K562 (cell line): ENCODE data around the gene ATAD2B. TPM values are rescaled to one million over a fixed set of nuclear protein-coding genes. Genes with fewer than 3 reads are reported as not detected.

Experiments used
- ATAC-seq: fragments of 200-7000 bp; cut with Tn5 transposase; 3 replicates; pipeline ENCODE4 v1.9.1; 2020; ENCODE audit warnings: moderate library complexity
- BruUV-seq: library from RNA; stranded (reverse); fragments of 400-500 nt; replicated peaks from 2 replicates; lab custom pipeline; 2021; lab: Mats Ljungman, UMichigan
- CTCF ChIA-PET: fragments of 300-600 bp; formaldehyde crosslinking; extraction: SDS; loops from one replicate; lab custom pipeline; 2021; ENCODE audit warnings: low intra/inter-chr PET ratio; lab: Yijun Ruan, JAX
- POLR2A ChIA-PET: fragments of 300-600, 350-650 bp; sonication (Branson Sonifier 250); formaldehyde crosslinking; extraction: SDS; loops from one replicate; lab custom pipeline; 2021; ENCODE audit warnings: antibody characterized with exemption, inconsistent platforms; lab: Yijun Ruan, JAX
- DNase-seq, 4 experiments: peaks; one replicate each; pipeline versions ENCODE4 v3.0.0 to v3.0.0-alpha.2; 2011 to 2018; ENCODE audit warnings: low spot score in 3 of 4, mixed read lengths in 3 of 4; ENCODE audit errors: extremely low read depth in 1 of 4
- FAIRE-seq: peaks from 2 replicates; lab custom pipeline; 2011; peaks lifted over from hg19 to GRCh38; lab: Jason Lieb, UNC
- H2AFZ ChIP-seq: 2 replicates; pipeline ENCODE4 v1.6.0; 2011; ENCODE audit warnings: low read depth, low read length, control low read depth, inconsistent platforms
- H3K27ac ChIP-seq: fragments of 200-600 bp; 3 replicates; pipeline ENCODE4 v1.8.0; 2011; ENCODE audit warnings: low read depth, mild to moderate bottlenecking, control low read depth, inconsistent platforms, low read length, moderate library complexity, mixed read lengths; ENCODE audit errors: extremely low read depth
- H3K27me3 ChIP-seq, 2 experiments: fragments of 300-600 bp in 1 of 2; 2 replicates in 1 of 2; 3 replicates in 1 of 2; pipeline versions ENCODE4 v1.6.0 to v1.8.0; 2011; ENCODE audit warnings: inconsistent platforms in 2 of 2, low read length in 2 of 2, mild to moderate bottlenecking in 1 of 2, mixed read lengths in 1 of 2, moderate library complexity in 1 of 2; ENCODE audit not compliant: control insufficient read depth in 2 of 2, insufficient read depth in 2 of 2
- H3K36me3 ChIP-seq: fragments of 300-600 bp; 3 replicates; pipeline ENCODE4 v1.8.0; 2011; ENCODE audit warnings: mild to moderate bottlenecking, low read length, inconsistent platforms; ENCODE audit not compliant: control insufficient read depth, insufficient read depth
- H3K4me1 ChIP-seq, 2 experiments: fragments of 200-600 bp in 1 of 2; replicated peaks in 1 of 2; 2 replicates in 1 of 2; 3 replicates in 1 of 2; pipeline versions ENCODE4 v1.5.1 to v1.8.0; 2011; ENCODE audit warnings: inconsistent platforms in 2 of 2, low read length in 2 of 2, mild to moderate bottlenecking in 1 of 2, mixed read lengths in 1 of 2, moderate library complexity in 1 of 2; ENCODE audit not compliant: control insufficient read depth in 2 of 2, insufficient read depth in 2 of 2
- H3K4me2 ChIP-seq: 2 replicates; pipeline ENCODE4 v1.6.1; 2011; ENCODE audit warnings: low read length, control low read depth, inconsistent platforms, mixed read lengths; ENCODE audit not compliant: insufficient read depth
- H3K4me3 ChIP-seq: fragments of 200-600 bp; sonication (generic), shearing (Covaris generic); 2 replicates; pipeline ENCODE4 v1.5.1; 2016; ENCODE audit warnings: control low read depth, inconsistent platforms
- H3K79me2 ChIP-seq: fragments of 200-600 bp; 3 replicates; pipeline ENCODE4 v1.8.0; 2011; ENCODE audit warnings: low read length, inconsistent platforms; ENCODE audit not compliant: control insufficient read depth, insufficient read depth
- H3K9ac ChIP-seq, 2 experiments: 2 replicates each; pipeline versions ENCODE4 v1.6.0 to v1.6.1; 2011; ENCODE audit warnings: low read depth in 2 of 2, low read length in 2 of 2, control low read depth in 1 of 2, inconsistent platforms in 1 of 2, mild to moderate bottlenecking in 1 of 2, mixed read lengths in 1 of 2; ENCODE audit not compliant: insufficient read depth in 1 of 2
- H3K9me1 ChIP-seq: one replicate; pipeline ENCODE4 v1.6.0; 2011; ENCODE audit warnings: inconsistent platforms, mild to moderate bottlenecking, low read length, moderate library complexity; ENCODE audit not compliant: control insufficient read depth, insufficient read depth
- H3K9me3 ChIP-seq: replicated peaks from 2 replicates; pipeline ENCODE4 v1.5.1; 2011; ENCODE audit warnings: low read depth, low read length, inconsistent platforms; ENCODE audit not compliant: control insufficient read depth, insufficient read depth
- H4K20me1 ChIP-seq: replicated peaks from 2 replicates; pipeline ENCODE4 v1.6.1; 2011; ENCODE audit warnings: low read length, inconsistent platforms, mixed read lengths; ENCODE audit not compliant: control insufficient read depth, insufficient read depth
- CC2D1A ChIP-seq: fragments of 450-650 bp; IDR thresholded peaks from 2 replicates; pipeline ENCODE4 v1.6.1; 2017; ENCODE audit warnings: mild to moderate bottlenecking
- CHD1 ChIP-seq: fragments of 200-600 bp; sonication (generic); IDR thresholded peaks from one replicate; pipeline ENCODE4 v1.6.1; 2012; ENCODE audit warnings: mild to moderate bottlenecking, moderate library complexity, low read length, inconsistent platforms
- CHD7 ChIP-seq: fragments of 200-600 bp; sonication (generic); IDR thresholded peaks from one replicate; pipeline ENCODE4 v1.6.1; 2012; ENCODE audit warnings: mild to moderate bottlenecking, low read depth, low read length, inconsistent platforms
- MEIS2 ChIP-seq: fragments of 450-650 bp; IDR thresholded peaks from 2 replicates; pipeline ENCODE4 v1.6.1; 2014; ENCODE audit warnings: mild to moderate bottlenecking; ENCODE audit not compliant: partially characterized antibody
- PHF8 ChIP-seq: fragments of 200-600 bp; sonication (generic); IDR thresholded peaks from 2 replicates; pipeline ENCODE4 v1.6.1; 2012; ENCODE audit warnings: mixed run types, mild to moderate bottlenecking, inconsistent platforms, low read length, moderate library complexity, borderline replicate concordance
- TAL1 ChIP-seq: fragments of 450-650 bp; IDR thresholded peaks from 2 replicates; pipeline ENCODE4 v1.6.1; 2016; ENCODE audit warnings: mild to moderate bottlenecking
- YBX1 ChIP-seq: fragments of 450-650 bp; IDR thresholded peaks from 2 replicates; pipeline ENCODE4 v1.7.1; 2016; ENCODE audit warnings: mild to moderate bottlenecking
- ZBTB1 ChIP-seq: sonication (generic); formaldehyde crosslinking; IDR thresholded peaks from 2 replicates; pipeline ENCODE4 v1.8.1; 2023; ENCODE audit warnings: missing genetic modification reagents, low read depth, mild to moderate bottlenecking, borderline replicate concordance
- ZBTB34 ChIP-seq: fragments of 250-450 bp; sonication (Bioruptor Pico); IDR thresholded peaks from 2 replicates; pipeline ENCODE4 v1.8.0; 2021; ENCODE audit warnings: mild to moderate bottlenecking, moderate library complexity
- ZNF347 ChIP-seq: fragments of 450-650 bp; formaldehyde crosslinking; IDR thresholded peaks from 2 replicates; pipeline ENCODE4 v1.4.0; 2020; ENCODE audit warnings: low read depth, mild to moderate bottlenecking, moderate library complexity
- ZNF699 ChIP-seq: fragments of 250-450 bp; sonication (Bioruptor Pico); IDR thresholded peaks from 2 replicates; pipeline ENCODE4 v1.8.0; 2021; ENCODE audit warnings: mild to moderate bottlenecking, moderate library complexity; ENCODE audit not compliant: insufficient replicate concordance
- WGBS: fragments of 100-300 bp; shearing (Covaris generic); methylation state at CpG from one replicate; pipeline ENCODE4 v1.1.6; 2016; ENCODE audit warnings: low coverage, mixed read lengths; ENCODE audit not compliant: insufficient coverage; ENCODE audit errors: missing lambda C conversion rate; 5-methylcytosine and 5-hydroxymethylcytosine counted together
- in situ Hi-C: fragments of 300-500 bp; cut with MboI; formaldehyde crosslinking; loops from 4 replicates; pipeline ENCODE4 v1.15.0; 2018; ENCODE audit warnings: inconsistent platforms, mixed read lengths
- intact Hi-C: fragments of 100-400 bp; cut with micrococcal nuclease; formaldehyde crosslinking; loops from 2 replicates; pipeline ENCODE4 v1.14.2; 2022
- polyA plus RNA-seq, 8 experiments: library from polyadenylated mRNA; depleted of rRNA in 4 of 8; stranded (reverse) in 5 of 8; unstranded in 3 of 8; fragments of >200 nt; fragmentation: Nextera tagmentation in 2 of 8; fragmentation: Illumina TruSeq in 1 of 8; extraction: Ambion mirVana in 2 of 8; extraction: Trizol in 1 of 8; gene quantifications; 2 replicates each; pipeline versions ENCODE4 v1.2.1 to v1.2.3, GENCODE V29; 2011 to 2014; ENCODE audit warnings: inconsistent platforms in 1 of 8, missing spikeins in 1 of 8
- total RNA-seq, 7 experiments: library from RNA; depleted of rRNA in 6 of 7; stranded (reverse); fragments of >200 nt in 6 of 7; fragmentation: Illumina TruSeq in 2 of 7; extraction: Trizol in 2 of 7; gene quantifications; 2 replicates each; pipeline versions ENCODE4 v1.2.1 to v1.2.3, GENCODE V29; 2011 to 2021; ENCODE audit warnings: low replicate concordance in 1 of 7

The ATAD2B gene
- total and polyA plus RNA-seq, 9 of the 15 experiments (the other 6 are each of a cell fraction or from before 2014, with no cell fraction given): 3.2 to 21.6 (median 11.4) TPM

GRCh38 chr2:23814963-23815362, 112.0 kb downstream of the ATAD2B start:
- in situ Hi-C loops (no loop called here), intact Hi-C loops (no loop called here)
- 0% methylated on average over 1 of the region's 2 CpGs for WGBS
- Histone ChIP-seq H2AFZ (no peak overlapping the region), H3K4me1 (peaks cover 0 to 6% of the 10 kb centered on the region in 2 experiments; a peak in 2 of 5 replicates), H3K79me2 (no peaks in the 10 kb centered on the region), H3K4me3 (no peak overlapping the region), H3K36me3 (peaks cover 14% of the 10 kb centered on the region; the same call in 2 of the 3 replicates), H3K27me3 (no peaks in the 10 kb centered on the region), H4K20me1 (no peaks in the 10 kb centered on the region), H3K27ac (no peak overlapping the region), H3K4me2 (0 out of 2 replicates have a peak overlapping the region, but pooled peaks have one; percentile 14), H3K9ac (no peak overlapping the region), H3K9me1 (no peaks in the 10 kb centered on the region), H3K9me3 (no peaks in the 10 kb centered on the region)
- BruUV-seq: no TSS peak
- DNase-seq: peak in 3 of 4 experiments; percentile 8 to 52 (median 13)
- ATAC-seq: peak; percentile 67
- POLR2A ChIA-PET: interaction anchor here (0.6 to 1.2 kb wide), 3 partner anchors 9 to 105 kb away, joined by 3 to 5 read pairs (median 3); no protein-coding TSS in a partner anchor
- CTCF ChIA-PET: no interaction called here
- peak; percentile 54 for FAIRE-seq
- TF ChIP-seq PHF8: no peak
- TF ChIP-seq MEIS2: peak; percentile 78
- TF ChIP-seq YBX1: no peak
- TF ChIP-seq CC2D1A: peak; percentile 83
- no peak for TF ChIP-seq ZBTB1 (CRISPR knock-in tag)
- TF ChIP-seq ZNF347 (CRISPR knock-in tag): no peak
- no peak for TF ChIP-seq CHD7
- peak; percentile 95 for TF ChIP-seq TAL1
- no peak for TF ChIP-seq ZNF699 (CRISPR knock-in tag)
- TF ChIP-seq ZBTB34 (CRISPR knock-in tag): no peak
- no peak for TF ChIP-seq CHD1
